Upper lobe of left lung (tissue), 6 donors: ENCODE data around the gene ARMC8. TPM values are rescaled to one million over a fixed set of nuclear protein-coding genes. Genes with fewer than 3 reads are reported as not detected.

ENCODE experiments used
- ATAC-seq, 2 donors: fragments of 200-7000 bp; cut with Tn5 transposase; one replicate each; pipeline ENCODE4 v1.9.1; 2022; ENCODE audit warnings: mild to moderate bottlenecking in 2 of 2, moderate library complexity in 2 of 2; ENCODE audit not compliant: low FRiP score in 2 of 2
- DNase-seq, 2 donors: peaks; one replicate each; pipeline ENCODE4 v3.0.0-alpha.2; 2019 to 2020
- H3K27ac ChIP-seq, 4 donors: fragments of 200-600 bp; sonication (generic); one replicate each; pipeline ENCODE4 v1.5.1; 2016 to 2019
- H3K27me3 ChIP-seq, 4 donors: fragments of 200-600 bp; sonication (generic); one replicate each; pipeline ENCODE4 v1.5.1; 2017 to 2019
- H3K36me3 ChIP-seq, 4 donors: fragments of 200-600 bp; sonication (generic); one replicate each; pipeline ENCODE4 v1.5.1; 2016 to 2019
- H3K4me1 ChIP-seq, 4 donors: fragments of 200-600 bp; sonication (generic); one replicate each; pipeline ENCODE4 v1.5.1; 2018 to 2019
- H3K4me3 ChIP-seq, 4 donors: fragments of 200-600 bp; sonication (generic); one replicate each; pipeline ENCODE4 v1.5.1; 2017 to 2019; ENCODE audit warnings: mild to moderate bottlenecking in 2 of 4, moderate library complexity in 1 of 4
- H3K9me3 ChIP-seq, 4 donors: fragments of 200-600 bp; sonication (generic); one replicate each; pipeline ENCODE4 v1.5.1; 2018 to 2019
- EP300 ChIP-seq, 4 donors: sonication (generic); formaldehyde crosslinking; IDR thresholded peaks; one replicate each; pipeline ENCODE4 v1.5.1; 2017; ENCODE audit warnings: antibody characterized with exemption in 4 of 4, control low read depth in 2 of 4
- POLR2A ChIP-seq, 4 donors: fragments of 450-650 bp; IDR thresholded peaks; one replicate each; pipeline ENCODE4 v1.5.1; 2016 to 2017; ENCODE audit warnings: antibody characterized with exemption in 4 of 4, mild to moderate bottlenecking in 2 of 4
- POLR2AphosphoS5 ChIP-seq, 2 donors: sonication (generic); formaldehyde crosslinking; IDR thresholded peaks; one replicate each; pipeline ENCODE4 v1.5.1; 2017; ENCODE audit warnings: antibody characterized with exemption in 2 of 2
- WGBS, 2 donors: methylation state at CpG; one replicate each; pipeline ENCODE4 v1.1.5; 2017 to 2018; 5-methylcytosine and 5-hydroxymethylcytosine counted together
- total RNA-seq, 6 donors: library from RNA; depleted of rRNA in 4 of 6; stranded (reverse); fragments of >200 nt in 4 of 6; gene quantifications; one replicate each; pipeline versions ENCODE4 v1.1.0 to v1.2.1, GENCODE V29; 2016 to 2021
- TF ChIP-seq, protein P1 (sequence below), 6 experiments: fragments of 450-650 bp in 4 of 6; fragments of 200-600 bp in 2 of 6; sonication (generic) in 2 of 6; IDR thresholded peaks; one replicate each; pipeline ENCODE4 v1.5.1; 2016 to 2019; ENCODE audit warnings: antibody characterized with exemption in 6 of 6
- donor health status: DM: no; HTN: no; CAD: no; lungs with moderate emphysema.
- donor health status: DM: no; HTN: yes; CAD: no; lungs with severe emphysema.

Gene ARMC8
- total RNA-seq, 6 donors from 2014 or later = 40.2 to 67.4 (median 48.1) TPM

DNA sequence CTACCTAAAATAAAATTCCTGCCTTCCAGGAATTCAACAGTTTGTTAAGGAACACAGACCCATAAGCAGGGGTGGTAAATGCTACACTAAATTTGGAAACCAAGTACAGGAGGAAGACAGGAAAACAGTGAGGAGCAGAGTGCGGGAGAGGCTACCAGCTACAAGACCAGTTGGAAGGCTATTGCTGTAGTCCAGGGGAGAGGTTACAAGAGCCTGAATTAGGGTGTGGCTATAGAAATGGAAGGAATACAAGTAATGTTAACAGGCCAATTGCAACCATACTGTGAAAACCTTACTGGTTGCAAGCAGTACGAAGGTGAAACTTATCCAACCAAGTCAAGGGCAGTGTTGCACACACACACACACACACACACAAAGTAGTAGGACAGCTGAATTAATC, 880 bp upstream of the ARMC8 start:
- no peaks in the 10 kb centered on the region for H3K9me3 ChIP-seq
- H3K4me1 ChIP-seq = peaks cover 20 to 25% (median 22%) of the 10 kb centered on the region in 4 donors
- H3K4me3 ChIP-seq = peak overlapping the region in 3 of 4 donors; percentile 80 to 95 (median 85)
- H3K27ac ChIP-seq = no peak overlapping the region
- ATAC-seq (no peak), DNase-seq (no peak)
- no peaks in the 10 kb centered on the region for H3K36me3 ChIP-seq
- WGBS, 2 donors = 66 to 67% methylated on average over 2 of the region's 2 CpGs
- H3K27me3 ChIP-seq = no peaks in the 10 kb centered on the region
- TF ChIP-seq EP300 (IDR thresholded peaks at IDR 0.05) (no peak), POLR2A (IDR thresholded peaks at IDR 0.05) (no peak), POLR2AphosphoS5 (IDR thresholded peaks at IDR 0.05) (no peak)
- TF ChIP-seq, protein P1, sequence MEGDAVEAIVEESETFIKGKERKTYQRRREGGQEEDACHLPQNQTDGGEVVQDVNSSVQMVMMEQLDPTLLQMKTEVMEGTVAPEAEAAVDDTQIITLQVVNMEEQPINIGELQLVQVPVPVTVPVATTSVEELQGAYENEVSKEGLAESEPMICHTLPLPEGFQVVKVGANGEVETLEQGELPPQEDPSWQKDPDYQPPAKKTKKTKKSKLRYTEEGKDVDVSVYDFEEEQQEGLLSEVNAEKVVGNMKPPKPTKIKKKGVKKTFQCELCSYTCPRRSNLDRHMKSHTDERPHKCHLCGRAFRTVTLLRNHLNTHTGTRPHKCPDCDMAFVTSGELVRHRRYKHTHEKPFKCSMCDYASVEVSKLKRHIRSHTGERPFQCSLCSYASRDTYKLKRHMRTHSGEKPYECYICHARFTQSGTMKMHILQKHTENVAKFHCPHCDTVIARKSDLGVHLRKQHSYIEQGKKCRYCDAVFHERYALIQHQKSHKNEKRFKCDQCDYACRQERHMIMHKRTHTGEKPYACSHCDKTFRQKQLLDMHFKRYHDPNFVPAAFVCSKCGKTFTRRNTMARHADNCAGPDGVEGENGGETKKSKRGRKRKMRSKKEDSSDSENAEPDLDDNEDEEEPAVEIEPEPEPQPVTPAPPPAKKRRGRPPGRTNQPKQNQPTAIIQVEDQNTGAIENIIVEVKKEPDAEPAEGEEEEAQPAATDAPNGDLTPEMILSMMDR (IDR thresholded peaks at IDR 0.05) = no peak

DNA sequence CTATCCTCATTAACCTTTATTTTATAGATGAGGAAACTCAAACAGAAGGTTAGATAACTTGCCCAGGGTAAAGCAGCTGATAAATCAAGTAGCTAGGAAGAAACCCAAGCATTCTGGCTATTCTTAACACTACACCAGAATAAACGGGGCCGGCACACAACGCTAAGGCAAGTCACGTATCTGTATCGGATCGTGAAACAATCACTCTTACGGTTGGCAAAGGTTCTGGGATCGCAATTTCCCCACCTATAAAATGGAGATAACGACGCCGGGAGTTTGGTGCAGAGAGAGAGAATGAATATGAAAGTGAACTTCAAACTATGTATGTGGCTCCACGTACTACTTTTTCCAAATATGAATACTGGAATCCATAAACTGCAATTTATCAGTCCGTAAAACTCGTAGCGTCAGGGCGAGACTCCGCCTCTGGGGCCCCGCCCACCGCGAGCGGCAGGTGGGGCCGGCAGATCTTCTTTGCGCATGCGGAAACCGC, 252 bp upstream of the ARMC8 start:
- H3K27ac ChIP-seq = peak overlapping the region; percentile 96 to 99 (median 97)
- H3K9me3 ChIP-seq = no peaks in the 10 kb centered on the region
- WGBS, 2 donors = 1% methylated on average over 25 of the region's 25 CpGs
- peaks cover 20 to 30% (median 22%) of the 10 kb centered on the region in 4 donors for H3K4me1 ChIP-seq
- H3K36me3 ChIP-seq = no peaks in the 10 kb centered on the region
- peak; percentile 94 to 97 for DNase-seq
- ATAC-seq = peak; percentile 98
- no peaks in the 10 kb centered on the region for H3K27me3 ChIP-seq
- TF ChIP-seq EP300 (IDR thresholded peaks at IDR 0.05) (no peak), POLR2A (IDR thresholded peaks at IDR 0.05) (no peak), POLR2AphosphoS5 (IDR thresholded peaks at IDR 0.05) (no peak)
- TF ChIP-seq, protein P1 (IDR thresholded peaks at IDR 0.05) = no peak
- peak overlapping the region; percentile 73 to 95 (median 82) for H3K4me3 ChIP-seq

DNA sequence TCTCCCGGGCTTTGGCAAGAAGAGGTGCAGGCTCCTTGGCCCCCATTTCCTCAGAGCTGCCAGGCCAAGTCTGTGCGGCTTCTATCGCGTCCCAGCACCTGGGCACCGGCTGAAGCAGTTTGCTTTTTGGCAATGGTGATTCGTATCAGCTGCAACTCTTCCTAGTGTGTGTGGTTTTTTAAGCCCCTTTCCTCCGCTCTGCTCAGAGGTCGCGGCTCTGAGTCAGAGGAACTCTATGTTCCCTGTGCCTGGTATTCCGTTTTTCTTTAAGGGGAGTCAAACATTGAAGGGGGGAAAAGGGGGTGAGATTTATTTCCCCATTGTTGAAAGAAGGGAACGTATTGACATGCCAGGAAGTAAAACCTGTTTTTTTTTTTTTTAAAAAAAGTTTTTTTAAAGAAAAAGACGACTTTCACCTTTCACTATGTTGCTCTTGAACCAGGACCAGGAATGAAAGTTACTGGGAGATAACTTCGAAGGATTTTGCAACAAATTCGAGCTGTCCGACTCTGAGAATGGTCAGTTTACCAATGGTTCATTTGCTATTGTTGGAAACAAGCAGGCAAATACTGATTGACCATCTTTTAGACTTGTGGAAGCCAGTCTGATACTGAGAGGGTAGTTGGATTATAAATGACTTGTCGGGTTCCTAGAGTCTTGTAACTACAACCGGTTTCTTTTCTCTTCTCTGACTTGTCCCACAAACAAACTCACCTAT, 1.1 kb downstream of the ARMC8 start:
- H3K27ac ChIP-seq = peak overlapping the region; percentile 96 to 99 (median 97)
- TF ChIP-seq EP300 (IDR thresholded peaks at IDR 0.05) = peak in 2 of 4 donors; percentile 45 to 63
- TF ChIP-seq, protein P1 (IDR thresholded peaks at IDR 0.05) = no peak
- TF ChIP-seq POLR2AphosphoS5 (IDR thresholded peaks at IDR 0.05) = peak; percentile 65 to 73
- TF ChIP-seq POLR2A (IDR thresholded peaks at IDR 0.05) = peak in 1 of 4 donors; percentile 15
- peak; percentile 74 to 77 for ATAC-seq
- peak in 1 of 2 donors; percentile 45 for DNase-seq
- H3K4me1 ChIP-seq = peaks cover 20 to 30% (median 22%) of the 10 kb centered on the region in 4 donors
- H3K9me3 ChIP-seq = no peaks in the 10 kb centered on the region
- peak overlapping the region; percentile 73 to 95 (median 82) for H3K4me3 ChIP-seq
- no peaks in the 10 kb centered on the region for H3K36me3 ChIP-seq
- WGBS, 2 donors = 4 to 9% methylated on average over 11 to 17 of the region's 17 CpGs
- no peaks in the 10 kb centered on the region for H3K27me3 ChIP-seq

DNA sequence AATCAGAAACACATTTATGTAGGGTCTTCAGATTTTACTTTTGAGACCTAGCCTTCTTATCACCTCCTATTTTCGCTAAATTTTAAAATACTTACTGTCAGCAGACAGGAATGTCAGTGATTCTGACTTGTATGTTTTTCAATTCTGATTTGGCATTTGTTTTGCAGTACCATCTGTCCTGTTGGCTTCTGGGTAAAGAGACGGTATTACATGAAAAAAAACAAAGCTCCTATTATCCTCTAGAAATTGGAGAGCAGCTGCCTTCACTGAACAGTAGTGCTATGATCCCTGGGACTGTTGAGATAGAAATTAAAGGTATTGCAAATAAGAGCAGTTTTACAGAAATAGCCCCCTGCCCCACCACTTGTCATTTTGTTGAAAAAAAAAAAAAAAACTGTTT, 8.4 kb downstream of the ARMC8 start:
- TF ChIP-seq EP300 (IDR thresholded peaks at IDR 0.05) = no peak
- TF ChIP-seq POLR2AphosphoS5 (IDR thresholded peaks at IDR 0.05) = no peak
- TF ChIP-seq, protein P1 (IDR thresholded peaks at IDR 0.05) = no peak
- TF ChIP-seq POLR2A (IDR thresholded peaks at IDR 0.05) = no peak
- Histone ChIP-seq H3K4me3 (no peak overlapping the region), H3K27ac (no peak overlapping the region), H3K36me3 (peaks cover 0 to 4% (median 1%) of the 10 kb centered on the region in 4 donors), H3K4me1 (peaks cover 0 to 20% (median 4%) of the 10 kb centered on the region in 4 donors), H3K9me3 (no peaks in the 10 kb centered on the region), H3K27me3 (no peaks in the 10 kb centered on the region)
- DNase-seq (no peak), ATAC-seq (no peak)
- 79 to 86% methylated on average over 2 of the region's 2 CpGs for WGBS, 2 donors
